ENCODE results near the gene TRHDE. TPM values are rescaled to one million over a fixed set of nuclear protein-coding genes. Genes with fewer than 3 reads are reported as not detected.

Gene TRHDE
- total RNA-seq, 1 experiment from 2014 or later = not detected

DNA sequence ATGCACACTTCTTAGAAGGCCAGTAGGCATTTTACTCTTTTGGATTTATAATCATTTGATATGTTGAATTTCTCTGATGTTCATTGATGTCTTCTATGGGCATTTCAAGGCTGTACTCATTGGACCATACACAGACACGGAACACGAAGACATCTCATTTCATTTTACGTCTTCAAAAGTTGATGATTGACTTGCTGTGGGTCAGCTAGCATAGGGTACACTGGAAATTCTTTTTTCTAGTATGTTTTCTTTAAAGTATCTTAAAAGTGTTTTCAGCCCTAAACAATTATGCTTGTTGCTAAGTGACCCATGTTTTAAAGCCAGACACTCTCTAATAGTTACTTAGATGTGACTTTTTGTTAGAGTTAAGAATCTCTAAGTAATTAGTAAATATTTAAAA is 16.3 kb downstream of the TRHDE start:
- DNase-seq (ENCODE audit: unreplicated experiment) = no peak
- intact Hi-C loops (cut with micrococcal nuclease) = no loop called here
- Mint-ChIP-seq H3K36me3 (ENCODE audit: insufficient read depth, unreplicated experiment) (no peaks in the 10 kb centered on the region), H3K27me3 (ENCODE audit: insufficient read depth, unreplicated experiment) (no peaks in the 10 kb centered on the region), H3K4me3 (ENCODE audit: unreplicated experiment) (no peak overlapping the region), H3K27ac (ENCODE audit: low read depth, unreplicated experiment) (no peak overlapping the region), H3K9me3 (ENCODE audit: unreplicated experiment) (peaks cover 7% of the 10 kb centered on the region), H3K4me1 (ENCODE audit: insufficient read depth, unreplicated experiment) (no peaks in the 10 kb centered on the region)
- ChIA-PET CTCF (interaction anchor here (0.6 to 1.0 kb wide), 2 partner anchors 11 to 253 kb away, joined by 3 to 4 read pairs; no protein-coding TSS in a partner anchor), POLR2A (no interaction called here)
- no TSS peak for BruUV-seq (replicated peaks)
- TF ChIP-seq, protein P1, sequence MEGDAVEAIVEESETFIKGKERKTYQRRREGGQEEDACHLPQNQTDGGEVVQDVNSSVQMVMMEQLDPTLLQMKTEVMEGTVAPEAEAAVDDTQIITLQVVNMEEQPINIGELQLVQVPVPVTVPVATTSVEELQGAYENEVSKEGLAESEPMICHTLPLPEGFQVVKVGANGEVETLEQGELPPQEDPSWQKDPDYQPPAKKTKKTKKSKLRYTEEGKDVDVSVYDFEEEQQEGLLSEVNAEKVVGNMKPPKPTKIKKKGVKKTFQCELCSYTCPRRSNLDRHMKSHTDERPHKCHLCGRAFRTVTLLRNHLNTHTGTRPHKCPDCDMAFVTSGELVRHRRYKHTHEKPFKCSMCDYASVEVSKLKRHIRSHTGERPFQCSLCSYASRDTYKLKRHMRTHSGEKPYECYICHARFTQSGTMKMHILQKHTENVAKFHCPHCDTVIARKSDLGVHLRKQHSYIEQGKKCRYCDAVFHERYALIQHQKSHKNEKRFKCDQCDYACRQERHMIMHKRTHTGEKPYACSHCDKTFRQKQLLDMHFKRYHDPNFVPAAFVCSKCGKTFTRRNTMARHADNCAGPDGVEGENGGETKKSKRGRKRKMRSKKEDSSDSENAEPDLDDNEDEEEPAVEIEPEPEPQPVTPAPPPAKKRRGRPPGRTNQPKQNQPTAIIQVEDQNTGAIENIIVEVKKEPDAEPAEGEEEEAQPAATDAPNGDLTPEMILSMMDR (IDR thresholded peaks at IDR 0.05; ENCODE audit: unreplicated experiment) = no peak

DNA sequence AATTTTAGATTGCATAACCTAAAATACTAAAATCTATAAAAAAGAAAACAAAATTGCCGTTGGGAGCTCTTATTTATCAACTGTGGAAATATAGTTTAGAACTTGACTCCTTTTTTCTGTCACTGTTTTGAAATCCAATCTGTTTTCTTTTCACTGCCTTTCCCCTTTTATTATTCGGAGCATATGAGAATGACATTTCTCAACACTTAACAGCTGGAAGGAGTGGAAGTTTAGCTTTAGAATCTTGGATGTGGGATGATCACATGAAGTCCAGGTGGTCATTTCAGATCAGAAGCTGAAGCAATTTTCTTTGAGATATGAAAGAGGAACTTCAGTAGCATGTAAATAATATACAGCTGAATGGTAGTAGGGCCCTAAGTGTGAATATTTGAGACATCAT is 16.7 kb downstream of the TRHDE start:
- ChIA-PET CTCF (interaction anchor here (1.0 kb wide), 2 partner anchors 12 to 24 kb away, joined by 3 read pairs; no protein-coding TSS in a partner anchor), POLR2A (no interaction called here)
- peaks cover 7% of the 10 kb centered on the region for H3K9me3 Mint-ChIP-seq (ENCODE audit: unreplicated experiment)
- TF ChIP-seq, protein P1 (IDR thresholded peaks at IDR 0.05; ENCODE audit: unreplicated experiment) = no peak
- BruUV-seq (replicated peaks) = no TSS peak
- H3K36me3 Mint-ChIP-seq (ENCODE audit: insufficient read depth, unreplicated experiment) = no peaks in the 10 kb centered on the region
- no peak overlapping the region for H3K27ac Mint-ChIP-seq (ENCODE audit: low read depth, unreplicated experiment)
- H3K4me1 Mint-ChIP-seq (ENCODE audit: insufficient read depth, unreplicated experiment) = no peaks in the 10 kb centered on the region
- intact Hi-C loops (cut with micrococcal nuclease) = no loop called here
- DNase-seq (ENCODE audit: unreplicated experiment) = no peak
- H3K4me3 Mint-ChIP-seq (ENCODE audit: unreplicated experiment) = no peak overlapping the region
- H3K27me3 Mint-ChIP-seq (ENCODE audit: insufficient read depth, unreplicated experiment) = no peaks in the 10 kb centered on the region

DNA sequence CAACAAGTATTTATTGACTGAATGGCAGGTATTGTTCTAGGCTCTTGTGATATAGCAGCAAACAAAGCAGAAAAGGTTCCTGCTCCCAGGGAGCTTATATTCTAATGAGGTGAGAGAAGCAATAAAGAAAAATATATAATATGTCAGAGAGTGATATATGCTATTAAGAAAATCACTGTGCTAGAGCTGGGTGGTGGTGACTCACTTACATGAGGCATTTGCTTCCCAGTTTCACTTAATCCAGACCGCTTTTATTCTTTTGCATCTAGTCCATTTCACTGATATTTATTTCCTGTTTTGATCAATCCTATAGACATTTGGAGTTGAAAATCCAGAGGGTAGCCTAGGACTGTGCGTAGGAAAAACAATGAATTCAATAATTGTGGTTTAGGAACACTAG is 17.5 kb downstream of the TRHDE start:
- H3K4me3 Mint-ChIP-seq (ENCODE audit: unreplicated experiment) = no peak overlapping the region
- H3K4me1 Mint-ChIP-seq (ENCODE audit: insufficient read depth, unreplicated experiment) = no peaks in the 10 kb centered on the region
- CTCF ChIA-PET = interaction anchor here (1.0 kb wide), 1 partner anchor 25 kb away, joined by 3 read pairs; no protein-coding TSS in a partner anchor
- no peak overlapping the region for H3K27ac Mint-ChIP-seq (ENCODE audit: low read depth, unreplicated experiment)
- BruUV-seq (replicated peaks) = no TSS peak
- intact Hi-C loops (cut with micrococcal nuclease) = no loop called here
- no peak for DNase-seq (ENCODE audit: unreplicated experiment)
- TF ChIP-seq, protein P1 (IDR thresholded peaks at IDR 0.05; ENCODE audit: unreplicated experiment) = no peak
- H3K9me3 Mint-ChIP-seq (ENCODE audit: unreplicated experiment) = peaks cover 7% of the 10 kb centered on the region
- POLR2A ChIA-PET = no interaction called here
- H3K36me3 Mint-ChIP-seq (ENCODE audit: insufficient read depth, unreplicated experiment) = no peaks in the 10 kb centered on the region
- H3K27me3 Mint-ChIP-seq (ENCODE audit: insufficient read depth, unreplicated experiment) = no peaks in the 10 kb centered on the region

DNA sequence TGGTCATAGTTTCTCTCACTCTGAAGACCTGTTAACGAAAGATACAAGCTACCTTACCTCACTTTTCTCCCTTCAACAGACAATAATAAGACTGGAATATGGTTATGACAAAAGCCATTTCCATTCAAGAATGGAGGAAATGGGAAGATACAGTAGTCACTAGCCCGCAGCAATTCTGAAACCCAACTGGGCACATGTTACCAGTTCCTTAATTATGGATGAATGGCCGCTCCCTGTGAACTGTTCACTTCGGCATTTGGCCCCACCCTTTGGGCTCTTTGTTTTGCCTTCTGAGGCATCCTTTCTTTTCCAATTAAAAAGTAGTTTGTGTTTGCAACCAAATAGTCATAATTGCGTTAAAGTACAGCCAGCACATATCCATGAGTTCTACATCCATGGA is 19.0 kb downstream of the TRHDE start:
- intact Hi-C loops (cut with micrococcal nuclease) = no loop called here
- no TSS peak for BruUV-seq (replicated peaks)
- TF ChIP-seq, protein P1 (IDR thresholded peaks at IDR 0.05; ENCODE audit: unreplicated experiment) = no peak

More for the DNA sequence above, 19.0 kb downstream of the TRHDE start:
- no peak overlapping the region for H3K27ac Mint-ChIP-seq (ENCODE audit: low read depth, unreplicated experiment)
- no peak for DNase-seq (ENCODE audit: unreplicated experiment)
- ChIA-PET CTCF (interaction anchor here (0.6 to 4.3 kb wide), 2 partner anchors 8 to 24 kb away, joined by 3 to 17 read pairs; no protein-coding TSS in a partner anchor), POLR2A (no interaction called here)
- H3K9me3 Mint-ChIP-seq (ENCODE audit: unreplicated experiment) = peaks cover 7% of the 10 kb centered on the region
- no peaks in the 10 kb centered on the region for H3K36me3 Mint-ChIP-seq (ENCODE audit: insufficient read depth, unreplicated experiment)
- peaks cover 5% of the 10 kb centered on the region for H3K4me1 Mint-ChIP-seq (ENCODE audit: insufficient read depth, unreplicated experiment)
- H3K4me3 Mint-ChIP-seq (ENCODE audit: unreplicated experiment) = no peak overlapping the region
- no peaks in the 10 kb centered on the region for H3K27me3 Mint-ChIP-seq (ENCODE audit: insufficient read depth, unreplicated experiment)

Measured in MCF 10A (cell line).